Hepatocyte (in vitro differentiated cells): Measurements from ENCODE around the gene PLEKHA6.
A peak's percentile ranks its signal among the peaks of the same experiment; 100 is the strongest.

Source experiments
- CTCF ChIP-seq: fragments of 200-600 bp; sonication (generic); IDR thresholded peaks from 2 replicates; pipeline ENCODE4 v1.5.1; 2016; ENCODE audit warnings: antibody characterized with exemption, mild to moderate bottlenecking; ENCODE audit not compliant: poor library complexity
- EZH2 ChIP-seq: fragments of 200-600 bp; sonication (generic); IDR thresholded peaks from 2 replicates; pipeline ENCODE4 v1.6.1; 2016; ENCODE audit warnings: antibody characterized with exemption, mild to moderate bottlenecking, borderline replicate concordance

GRCh38 chr1:204198348-204199340 lies 161.1 kb downstream of the PLEKHA6 start:
- peak; percentile 33 for TF ChIP-seq CTCF
- no peak for TF ChIP-seq EZH2
